ENCODE data around the gene HIBCH. TPM values are rescaled to one million over a fixed set of nuclear protein-coding genes. Genes with fewer than 3 reads are reported as not detected.

HIBCH gene
- total and polyA plus RNA-seq, 9 of the 15 experiments (the other 6 are each of a cell fraction or from before 2014, with no cell fraction given) = 17.0 to 65.4 (median 28.3) TPM

DNA sequence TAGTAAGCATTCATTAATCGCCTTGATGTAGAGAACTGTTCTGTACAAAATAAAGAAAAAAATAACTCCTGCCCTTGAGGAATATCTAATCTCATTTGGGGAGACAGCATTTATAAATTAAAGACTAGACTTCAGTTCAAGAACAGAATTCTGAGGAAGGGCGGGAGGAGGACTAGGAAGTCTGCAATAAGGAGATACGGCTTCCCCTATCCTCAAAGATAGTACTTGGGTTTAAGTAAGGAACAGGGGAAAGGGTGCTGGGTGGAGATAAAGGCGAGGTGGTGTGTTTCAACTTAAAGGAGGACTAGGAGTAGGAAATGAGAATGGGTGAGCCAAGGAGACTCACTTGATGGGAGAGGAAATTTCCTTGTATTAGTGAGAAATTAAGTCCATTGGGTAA is 135.2 kb downstream of the HIBCH start (continued):
- TF ChIP-seq RERE (CRISPR knock-in tag; IDR thresholded peaks at IDR 0.05; ENCODE audit: borderline replicate concordance) (no peak), ZNF224 (CRISPR knock-in tag; IDR thresholded peaks at IDR 0.05) (no peak), IRF9 (tag; IDR thresholded peaks at IDR 0.05) (no peak), MEIS2 (IDR thresholded peaks at IDR 0.05; ENCODE audit: partially characterized antibody) (peak; percentile 86), MECOM (CRISPR knock-in tag; IDR thresholded peaks at IDR 0.05) (no peak), SPI1 (IDR thresholded peaks at IDR 0.05; ENCODE audit: borderline replicate concordance, low read depth, low read length) (0 out of 2 replicates have a peak, but pooled peaks have one; percentile 52), ZFP30 (CRISPR knock-in tag; IDR thresholded peaks at IDR 0.05; ENCODE audit: borderline replicate concordance) (no peak), MXD1 (CRISPR knock-in tag; IDR thresholded peaks at IDR 0.05; ENCODE audit: borderline replicate concordance, poor library complexity, severe bottlenecking) (no peak), ESRRA (IDR thresholded peaks at IDR 0.05; ENCODE audit: borderline replicate concordance, low read depth) (no peak), HNRNPLL (IDR thresholded peaks at IDR 0.05; ENCODE audit: low read depth, low read length, poor library complexity, severe bottlenecking) (no peak)
- TF ChIP-seq, protein P1, sequence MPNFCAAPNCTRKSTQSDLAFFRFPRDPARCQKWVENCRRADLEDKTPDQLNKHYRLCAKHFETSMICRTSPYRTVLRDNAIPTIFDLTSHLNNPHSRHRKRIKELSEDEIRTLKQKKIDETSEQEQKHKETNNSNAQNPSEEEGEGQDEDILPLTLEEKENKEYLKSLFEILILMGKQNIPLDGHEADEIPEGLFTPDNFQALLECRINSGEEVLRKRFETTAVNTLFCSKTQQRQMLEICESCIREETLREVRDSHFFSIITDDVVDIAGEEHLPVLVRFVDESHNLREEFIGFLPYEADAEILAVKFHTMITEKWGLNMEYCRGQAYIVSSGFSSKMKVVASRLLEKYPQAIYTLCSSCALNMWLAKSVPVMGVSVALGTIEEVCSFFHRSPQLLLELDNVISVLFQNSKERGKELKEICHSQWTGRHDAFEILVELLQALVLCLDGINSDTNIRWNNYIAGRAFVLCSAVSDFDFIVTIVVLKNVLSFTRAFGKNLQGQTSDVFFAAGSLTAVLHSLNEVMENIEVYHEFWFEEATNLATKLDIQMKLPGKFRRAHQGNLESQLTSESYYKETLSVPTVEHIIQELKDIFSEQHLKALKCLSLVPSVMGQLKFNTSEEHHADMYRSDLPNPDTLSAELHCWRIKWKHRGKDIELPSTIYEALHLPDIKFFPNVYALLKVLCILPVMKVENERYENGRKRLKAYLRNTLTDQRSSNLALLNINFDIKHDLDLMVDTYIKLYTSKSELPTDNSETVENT (CRISPR knock-in tag; IDR thresholded peaks at IDR 0.05) = no peak

Measured in K562 (cell line).